Stimulated activated naive CD8-positive, alpha-beta T cell treated with anti-CD3 and anti-CD28 coated beads, Interleukin-15, amount 100 ng/mL, for 72 hours (primary cell): ENCODE results near the gene MAP7D3.
"Not testable (repeated sequence)": the region's sequence is repeated elsewhere in the genome, so short reads cannot be mapped to it uniquely, and the experiment has no call there.

ENCODE experiments used
- ATAC-seq: fragments of 150-1000 bp; cut with Tn5 transposase; 2 replicates; pipeline ENCODE4 v1.10.0; 2021; ENCODE audit warnings: mild to moderate bottlenecking, moderate library complexity
- DNase-seq, 2 donors: peaks; one replicate each; pipeline ENCODE4 v3.0.0; 2021 to 2022
- H3K27ac Mint-ChIP-seq, 2 donors: one replicate each; pipeline ENCODE4 v1.8.0; 2022; ENCODE audit warnings: mild to moderate bottlenecking in 2 of 2, mixed read lengths in 2 of 2, moderate library complexity in 2 of 2
- H3K27me3 Mint-ChIP-seq: one replicate; pipeline ENCODE4 v1.8.0; 2022; ENCODE audit warnings: mixed read lengths
- H3K4me1 Mint-ChIP-seq: one replicate; pipeline ENCODE4 v1.8.0; 2022; ENCODE audit warnings: mild to moderate bottlenecking, mixed read lengths
- H3K4me3 Mint-ChIP-seq, 2 donors: one replicate each; pipeline ENCODE4 v1.8.0; 2022; ENCODE audit warnings: mild to moderate bottlenecking in 2 of 2, mixed read lengths in 2 of 2, moderate library complexity in 1 of 2
- H3K9me3 Mint-ChIP-seq, 2 donors: one replicate each; pipeline ENCODE4 v1.8.0; 2022; ENCODE audit warnings: mixed read lengths in 2 of 2

The MAP7D3 gene

DNA sequence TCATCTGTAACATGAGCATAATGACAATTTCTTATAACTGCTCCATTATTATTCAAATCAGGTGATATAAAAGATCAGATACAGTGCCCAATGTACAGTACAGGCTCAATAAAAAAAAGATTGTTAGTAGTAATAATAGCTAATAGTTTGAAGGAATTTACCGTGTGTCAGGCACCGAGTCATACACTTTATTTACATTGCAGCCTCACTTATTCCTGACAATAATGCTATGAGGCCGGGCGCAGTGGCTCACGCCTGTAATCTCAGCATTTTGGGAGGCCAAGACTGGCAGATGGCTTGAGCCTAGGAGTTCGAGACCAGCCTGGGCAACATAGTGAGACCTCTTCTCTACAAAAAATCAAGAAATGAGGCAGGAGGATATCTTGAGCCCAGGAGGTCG lies 10.1 kb upstream of the MAP7D3 start:
- DNase-seq (no peak), ATAC-seq (no peak)
- H3K27ac Mint-ChIP-seq: no peak overlapping the region
- no peaks in the 10 kb centered on the region for H3K9me3 Mint-ChIP-seq
- peaks cover 14% of the 10 kb centered on the region for H3K4me1 Mint-ChIP-seq
- H3K27me3 Mint-ChIP-seq: no peaks in the 10 kb centered on the region
- no peak overlapping the region for H3K4me3 Mint-ChIP-seq

DNA sequence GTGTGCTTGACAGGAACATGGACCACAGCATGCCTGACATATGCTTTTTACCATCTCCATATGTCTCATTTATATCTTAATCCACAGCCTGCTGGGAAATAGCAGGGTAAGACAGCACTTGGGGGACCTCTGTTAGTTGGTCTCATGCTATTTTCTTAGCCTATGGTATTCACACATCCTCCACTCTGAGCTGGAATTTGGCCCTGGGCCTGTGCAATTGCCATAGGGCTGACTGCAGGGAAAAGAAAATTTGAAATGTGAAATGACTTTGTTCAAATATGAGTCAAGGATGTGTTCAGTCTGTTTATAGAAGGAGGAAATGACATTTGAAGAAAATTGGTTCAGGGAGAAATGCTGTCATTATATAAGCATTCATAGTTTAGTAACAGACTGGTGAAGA lies 9.6 kb upstream of the MAP7D3 start:
- Mint-ChIP-seq H3K27me3 (no peaks in the 10 kb centered on the region), H3K4me1 (peaks cover 14% of the 10 kb centered on the region), H3K4me3 (no peak overlapping the region), H3K27ac (no peak overlapping the region), H3K9me3 (no peaks in the 10 kb centered on the region)
- no peak for ATAC-seq
- no peak for DNase-seq

DNA sequence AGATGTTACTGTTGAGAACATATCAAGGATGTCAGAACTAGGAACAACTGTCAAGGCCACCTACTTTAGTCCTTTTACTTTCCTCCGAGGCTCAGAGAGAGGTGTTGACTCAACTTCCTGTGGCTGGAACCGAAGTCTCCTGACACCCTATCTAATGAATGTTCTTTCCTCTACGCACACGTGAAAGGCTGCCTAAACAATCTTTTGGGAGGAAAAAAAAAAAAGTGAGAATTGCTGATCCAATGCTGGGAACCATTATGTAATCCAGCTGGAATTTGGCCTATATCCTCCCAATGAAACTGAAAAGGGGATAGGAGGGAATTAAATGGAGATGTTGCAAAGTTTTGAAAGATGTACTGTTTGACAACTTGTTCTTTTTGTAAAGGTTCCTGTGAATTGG lies 8.3 kb upstream of the MAP7D3 start:
- H3K4me3 Mint-ChIP-seq: peak overlapping the region in 1 of 2 donors; percentile 64

DNA sequence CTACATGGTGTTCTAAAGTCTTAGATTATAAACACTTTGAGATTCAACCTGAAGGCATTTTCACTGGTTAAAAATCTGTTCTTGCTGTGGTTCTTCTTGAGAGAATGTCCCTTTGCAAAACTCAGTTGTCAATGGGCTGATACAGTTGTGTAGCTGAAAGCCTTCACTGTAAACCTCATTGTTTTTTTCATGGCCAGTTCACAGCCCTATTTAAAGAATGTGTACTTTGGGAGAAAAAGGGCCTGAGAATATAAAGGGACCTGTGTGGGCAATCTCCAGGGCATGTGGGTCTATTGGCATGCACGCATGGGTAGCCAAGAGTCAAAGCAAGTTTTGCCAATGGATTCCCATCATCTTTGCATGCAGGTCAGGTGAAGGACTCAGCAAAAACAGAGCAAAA lies 7.8 kb upstream of the MAP7D3 start:
- ATAC-seq: no peak
- Mint-ChIP-seq H3K4me3 (peak overlapping the region; percentile 15 to 50), H3K27ac (no peak overlapping the region)

More for the DNA sequence above, 8.3 kb upstream of the MAP7D3 start:
- ATAC-seq (peak; percentile 67), DNase-seq (peak in 1 of 2 donors; percentile 10)
- no peak overlapping the region for H3K27ac Mint-ChIP-seq
- peaks cover 14% of the 10 kb centered on the region for H3K4me1 Mint-ChIP-seq
- H3K27me3 Mint-ChIP-seq: no peaks in the 10 kb centered on the region
- H3K9me3 Mint-ChIP-seq: no peaks in the 10 kb centered on the region

DNA sequence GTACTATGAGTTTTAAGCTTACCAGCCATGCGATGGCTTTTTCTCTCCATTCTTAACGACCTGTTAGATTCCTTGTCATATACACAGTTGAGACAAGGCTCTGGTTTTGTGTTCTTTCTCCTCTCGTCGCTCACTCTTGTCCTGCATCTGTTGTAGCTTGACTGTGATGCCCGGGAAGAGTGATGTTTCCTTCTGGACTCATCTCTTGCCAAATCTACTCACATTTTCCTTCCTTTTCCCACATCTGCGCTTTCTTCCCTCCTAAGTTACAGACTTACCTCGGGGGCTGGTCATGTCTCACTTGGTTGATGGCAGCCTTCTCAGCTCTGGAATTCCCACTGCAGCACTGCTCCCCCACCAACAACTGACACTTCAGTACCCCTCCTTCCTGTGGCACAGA lies 4.8 kb upstream of the MAP7D3 start:
- ATAC-seq: no peak
- H3K27ac Mint-ChIP-seq: no peak overlapping the region
- no peak overlapping the region for H3K4me3 Mint-ChIP-seq
- H3K4me1 Mint-ChIP-seq: peaks cover 20% of the 10 kb centered on the region
- no peaks in the 10 kb centered on the region for H3K27me3 Mint-ChIP-seq
- H3K9me3 Mint-ChIP-seq: no peaks in the 10 kb centered on the region
- DNase-seq: no peak

More for the DNA sequence above, 7.8 kb upstream of the MAP7D3 start:
- no peak for DNase-seq
- Mint-ChIP-seq H3K9me3 (no peaks in the 10 kb centered on the region), H3K27me3 (no peaks in the 10 kb centered on the region), H3K4me1 (peaks cover 14% of the 10 kb centered on the region)

DNA sequence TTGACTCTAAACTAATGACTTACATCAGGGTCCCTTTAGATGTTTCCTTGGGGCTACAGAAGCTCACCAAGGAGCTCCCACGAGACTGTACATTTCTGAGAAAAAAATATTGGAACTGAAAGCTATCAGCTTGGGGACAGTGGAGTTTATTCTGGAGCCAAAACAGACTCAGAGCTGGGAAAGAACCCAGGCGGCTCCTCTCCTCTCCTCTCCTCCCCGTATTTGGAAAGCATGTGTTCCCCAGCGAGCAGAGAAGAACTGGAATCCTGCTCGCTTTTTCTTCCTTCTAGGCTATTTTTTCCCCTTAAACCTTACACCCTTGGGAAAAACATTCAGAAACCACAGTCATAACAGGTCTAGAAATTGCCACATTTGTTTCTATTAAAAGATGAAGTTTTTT lies 4.3 kb upstream of the MAP7D3 start:
- H3K4me3 Mint-ChIP-seq: no peak overlapping the region
- DNase-seq: no peak

DNA sequence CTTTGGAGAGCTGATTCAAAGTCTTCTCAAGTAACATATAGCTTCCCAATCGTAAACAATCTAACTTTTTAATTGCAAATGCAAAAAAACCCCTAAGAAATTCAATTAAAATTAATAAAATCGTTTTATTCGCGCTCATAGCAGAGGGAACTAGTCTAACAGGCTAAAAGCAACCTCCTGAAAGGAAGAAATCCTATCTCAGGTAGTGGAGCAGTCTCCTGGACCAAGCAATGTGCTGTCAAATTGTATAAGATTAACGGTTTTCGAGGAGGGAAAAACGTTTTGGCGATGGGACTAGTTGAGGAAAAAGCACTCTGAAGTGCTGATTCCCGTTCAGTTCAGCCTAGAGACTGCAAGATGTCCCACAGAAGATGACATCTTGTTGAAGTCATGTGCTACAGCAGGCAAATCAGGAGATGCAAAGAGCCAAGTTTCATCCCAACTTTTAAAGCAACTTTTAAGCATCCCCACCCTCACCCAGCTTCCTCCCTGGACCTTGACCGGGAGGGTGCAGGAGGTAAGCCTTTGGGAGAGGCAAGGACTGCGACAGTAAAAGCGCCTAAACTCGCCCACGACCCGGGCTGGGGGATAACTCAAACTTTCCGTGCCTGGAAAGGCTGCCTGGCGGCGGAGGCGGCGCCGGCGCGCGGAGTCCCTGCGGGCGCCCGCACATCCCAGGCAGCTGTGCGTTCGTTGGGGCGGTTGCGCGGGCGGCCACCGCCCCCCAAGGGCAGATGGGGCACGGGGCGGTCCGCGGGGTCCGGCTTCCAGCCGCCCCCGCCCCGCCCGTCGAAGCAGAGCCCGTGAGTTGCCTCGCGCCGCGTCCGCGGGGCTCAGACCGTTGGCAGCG lies 784 bp downstream of the MAP7D3 start:
- H3K4me3 Mint-ChIP-seq: peak overlapping the region; percentile 68 to 77
- no peaks in the 10 kb centered on the region for H3K27me3 Mint-ChIP-seq
- DNase-seq (peak; percentile 7 to 17), ATAC-seq (peak; percentile 65)
- H3K4me1 Mint-ChIP-seq: peaks cover 14% of the 10 kb centered on the region
- H3K27ac Mint-ChIP-seq: peak overlapping the region; percentile 42 to 46
- no peaks in the 10 kb centered on the region for H3K9me3 Mint-ChIP-seq

More for the DNA sequence above, 4.3 kb upstream of the MAP7D3 start:
- Mint-ChIP-seq H3K27me3 (no peaks in the 10 kb centered on the region), H3K27ac (no peak overlapping the region), H3K9me3 (no peaks in the 10 kb centered on the region), H3K4me1 (peaks cover 20% of the 10 kb centered on the region)
- no peak for ATAC-seq

DNA sequence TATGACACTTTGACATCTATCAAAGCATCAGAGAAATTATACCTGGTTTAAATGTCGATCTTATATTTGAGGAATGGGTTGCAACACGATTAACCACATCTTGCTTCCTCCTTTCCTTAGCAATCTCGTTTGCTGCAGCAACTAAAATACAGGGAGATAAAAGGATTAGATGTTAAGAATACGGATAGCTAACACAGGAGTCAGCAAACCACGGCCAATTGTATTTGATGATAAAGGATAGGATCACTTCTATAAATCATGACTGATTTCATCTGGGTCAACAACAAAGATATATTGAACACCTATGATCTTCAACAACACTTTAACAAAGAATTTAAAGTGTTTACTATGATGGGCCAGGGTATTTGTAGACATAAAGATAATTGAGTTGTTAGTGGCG lies 5.0 kb downstream of the MAP7D3 start:
- no peaks in the 10 kb centered on the region for H3K27me3 Mint-ChIP-seq
- DNase-seq (no peak), ATAC-seq (no peak)
- no peak overlapping the region for H3K4me3 Mint-ChIP-seq
- peaks cover 8% of the 10 kb centered on the region for H3K4me1 Mint-ChIP-seq
- no peak overlapping the region for H3K27ac Mint-ChIP-seq
- no peaks in the 10 kb centered on the region for H3K9me3 Mint-ChIP-seq

DNA sequence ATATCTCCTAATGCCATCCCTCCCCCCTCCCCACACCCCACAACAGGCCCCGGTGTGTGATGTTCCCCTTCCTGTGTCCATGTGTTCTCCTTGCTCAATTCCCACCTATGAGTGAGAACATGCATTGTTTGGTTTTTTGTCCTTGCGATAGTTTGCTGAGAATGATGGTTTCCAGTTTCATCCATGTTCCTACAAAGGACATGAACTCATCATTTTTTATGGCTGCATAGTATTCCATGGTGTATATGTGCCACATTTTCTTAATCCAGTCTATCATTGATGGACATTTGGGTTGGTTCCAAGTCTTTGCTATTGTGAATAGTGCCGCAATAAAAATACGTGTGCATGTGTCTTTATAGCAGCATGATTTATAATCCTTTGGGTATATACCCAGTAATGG lies 13.4 kb downstream of the MAP7D3 start:
- H3K4me3 Mint-ChIP-seq, H3K4me1 Mint-ChIP-seq, H3K9me3 Mint-ChIP-seq, H3K27ac Mint-ChIP-seq, ATAC-seq, H3K27me3 Mint-ChIP-seq, DNase-seq: not testable (repeated sequence)

DNA sequence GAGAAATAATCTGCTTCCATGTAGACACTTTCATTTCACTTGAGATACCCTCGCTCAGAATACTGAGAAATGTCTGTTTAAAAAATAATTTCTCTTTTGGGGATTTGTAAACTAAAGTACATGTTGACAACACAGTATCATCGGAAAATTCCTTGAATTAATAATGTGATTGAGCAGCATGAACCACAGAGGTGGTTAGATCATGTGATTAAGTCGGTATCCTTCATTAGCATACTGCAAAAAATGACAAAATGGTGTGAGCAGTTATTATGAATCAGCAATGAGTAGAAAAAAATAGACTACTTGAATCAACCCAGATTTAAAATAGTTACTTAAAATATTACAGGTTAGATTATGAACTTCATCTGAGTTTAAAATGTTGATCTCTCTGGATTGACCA lies 14.1 kb downstream of the MAP7D3 start:
- ATAC-seq: no peak
- Mint-ChIP-seq H3K9me3 (no peaks in the 10 kb centered on the region), H3K27me3 (no peaks in the 10 kb centered on the region), H3K4me3 (no peak overlapping the region), H3K27ac (no peak overlapping the region), H3K4me1 (no peaks in the 10 kb centered on the region)
- no peak for DNase-seq

DNA sequence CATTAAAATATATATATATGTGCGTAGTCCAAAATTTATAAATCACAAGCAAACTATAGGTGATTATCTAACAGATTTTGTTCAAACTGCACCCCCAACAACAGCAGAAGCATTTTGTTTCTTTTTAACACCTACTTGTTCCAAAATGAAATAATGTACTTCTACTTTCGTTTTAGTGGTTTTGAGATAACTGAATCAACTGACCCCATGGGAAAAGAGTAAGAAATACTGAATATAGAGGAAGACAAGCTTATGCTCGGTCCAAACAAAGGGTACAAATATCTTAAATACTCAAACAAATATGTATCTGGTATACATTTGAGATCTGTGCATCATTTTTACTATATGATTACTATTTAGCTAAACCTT lies 22.4 kb downstream of the MAP7D3 start:
- Mint-ChIP-seq H3K9me3 (no peaks in the 10 kb centered on the region), H3K27me3 (no peaks in the 10 kb centered on the region), H3K4me3 (no peak overlapping the region), H3K27ac (no peak overlapping the region), H3K4me1 (peaks cover 20% of the 10 kb centered on the region)
- DNase-seq (no peak), ATAC-seq (no peak)

DNA sequence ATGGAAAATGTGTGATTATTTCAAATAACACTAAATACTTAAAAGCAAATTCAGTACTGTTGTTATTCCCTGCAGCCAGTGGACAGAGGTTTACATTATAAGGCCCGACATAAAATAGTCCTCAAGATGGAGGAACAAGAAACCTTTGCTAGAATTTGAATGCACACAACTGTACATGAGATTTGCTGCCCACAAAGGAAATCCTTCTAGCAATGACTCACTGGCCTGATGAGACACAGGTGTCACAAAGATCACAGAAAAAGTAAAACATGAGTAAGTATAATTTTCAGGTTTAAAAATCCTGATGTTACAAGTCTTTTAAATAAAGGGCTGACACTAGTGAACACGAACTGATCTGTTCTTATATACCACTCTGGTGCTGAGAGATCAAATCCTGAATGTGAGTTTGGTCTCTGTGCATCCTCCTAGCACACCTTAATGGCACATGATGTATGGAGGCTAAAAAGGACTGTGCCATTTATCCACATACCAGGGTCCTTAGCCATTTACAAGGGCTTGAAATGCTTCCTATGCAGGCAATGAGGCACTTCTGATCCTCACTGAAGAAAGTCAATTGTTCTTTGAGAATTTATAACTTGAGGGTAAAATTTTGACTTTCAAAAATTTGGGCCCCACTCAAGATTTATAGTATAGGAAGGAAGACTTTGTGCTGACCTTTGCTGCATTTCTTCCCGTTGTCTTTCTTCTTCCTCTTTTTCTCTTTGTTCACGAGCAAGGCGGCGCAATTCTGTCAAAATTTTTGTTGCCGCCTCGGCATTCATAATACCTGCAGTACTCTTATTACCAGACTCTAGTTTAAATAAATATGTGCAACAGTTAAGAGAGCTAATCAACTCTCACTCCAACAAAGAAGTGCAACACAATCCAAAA lies 23.0 kb downstream of the MAP7D3 start:
- peak; percentile 84 for ATAC-seq
- H3K27ac Mint-ChIP-seq: peak overlapping the region; percentile 72 to 91
- no peaks in the 10 kb centered on the region for H3K27me3 Mint-ChIP-seq
- peaks cover 20% of the 10 kb centered on the region for H3K4me1 Mint-ChIP-seq
- no peak for DNase-seq
- no peaks in the 10 kb centered on the region for H3K9me3 Mint-ChIP-seq
- peak overlapping the region in 1 of 2 donors; percentile 22 for H3K4me3 Mint-ChIP-seq

DNA sequence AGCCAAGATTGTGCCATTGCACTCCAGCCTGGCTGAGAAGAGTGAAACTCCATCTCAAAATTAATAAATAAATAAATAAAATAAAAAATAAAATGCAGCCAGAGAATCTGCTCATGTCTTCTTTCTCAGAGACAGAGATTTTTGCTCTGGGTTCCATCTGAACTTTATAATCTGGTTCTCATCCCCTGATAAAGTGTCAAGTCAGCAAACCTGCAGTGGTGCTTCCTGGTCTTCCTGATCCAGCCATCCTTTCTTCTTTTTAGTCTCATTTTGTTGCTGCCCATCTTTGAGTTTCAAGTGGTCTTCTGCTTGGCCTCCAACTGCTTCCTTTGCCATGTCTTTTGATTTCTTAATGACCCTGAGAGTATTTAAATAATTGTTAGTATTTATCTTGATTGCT lies 24.1 kb downstream of the MAP7D3 start:
- Mint-ChIP-seq H3K4me1 (peaks cover 20% of the 10 kb centered on the region), H3K9me3 (no peaks in the 10 kb centered on the region), H3K27me3 (no peaks in the 10 kb centered on the region), H3K4me3 (no peak overlapping the region), H3K27ac (no peak overlapping the region)
- DNase-seq (no peak), ATAC-seq (no peak)

DNA sequence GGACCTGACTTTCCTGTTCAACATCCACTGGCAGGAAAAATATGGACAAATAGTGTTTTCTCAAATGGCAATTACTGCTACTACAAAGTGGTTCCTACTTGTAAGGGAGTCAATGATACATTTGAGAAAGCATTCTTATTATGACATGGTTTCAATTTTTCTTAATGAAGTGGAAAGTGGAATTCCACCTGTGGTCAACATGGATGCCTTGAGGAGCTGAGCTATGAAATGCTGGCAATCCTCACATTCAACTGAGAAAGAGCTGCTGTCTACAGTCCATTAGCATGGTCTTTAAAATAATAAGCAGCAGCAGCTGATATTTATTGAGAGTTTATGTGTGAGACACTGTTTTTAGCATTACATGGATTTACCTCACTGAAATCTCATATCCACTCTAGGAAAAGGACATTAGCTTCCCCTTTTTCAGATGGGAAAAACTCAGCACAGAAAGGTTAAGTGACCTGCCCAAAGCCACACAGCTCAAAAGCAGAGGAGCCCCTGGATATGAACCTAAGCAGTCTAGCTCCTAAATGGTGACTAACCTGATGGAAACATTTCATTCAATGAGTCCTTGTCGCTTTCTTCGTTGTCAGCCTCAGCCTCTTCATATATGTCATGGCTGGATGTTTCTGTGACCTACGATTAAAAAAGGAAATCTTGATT lies 29.2 kb downstream of the MAP7D3 start:
- no peaks in the 10 kb centered on the region for H3K27me3 Mint-ChIP-seq
- no peak overlapping the region for H3K4me3 Mint-ChIP-seq
- DNase-seq (no peak), ATAC-seq (no peak)
- H3K9me3 Mint-ChIP-seq: no peaks in the 10 kb centered on the region
- H3K4me1 Mint-ChIP-seq: no peaks in the 10 kb centered on the region
- H3K27ac Mint-ChIP-seq: peak overlapping the region in 1 of 2 donors; percentile 92

DNA sequence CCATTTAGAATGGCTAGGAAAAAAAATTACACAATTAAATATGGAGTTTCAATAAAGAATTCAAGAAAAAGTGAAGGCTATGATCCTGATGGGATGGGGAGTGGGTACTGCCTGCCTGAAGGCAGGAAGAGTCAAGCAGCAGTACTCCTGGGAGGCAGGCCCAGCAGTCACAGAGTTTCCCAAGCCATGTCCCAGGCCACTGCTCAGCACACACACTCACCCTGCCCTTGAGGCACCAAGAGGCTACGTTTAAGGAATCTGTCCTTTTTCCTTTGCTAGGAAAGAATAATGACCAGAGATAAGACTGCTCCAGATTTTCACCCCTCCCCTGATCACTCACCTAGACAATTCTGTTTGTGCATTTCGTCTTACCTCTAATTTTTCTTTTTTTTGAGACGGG lies 30.2 kb downstream of the MAP7D3 start:
- Mint-ChIP-seq H3K27me3 (no peaks in the 10 kb centered on the region), H3K27ac (no peak overlapping the region), H3K4me1 (no peaks in the 10 kb centered on the region), H3K9me3 (no peaks in the 10 kb centered on the region), H3K4me3 (no peak overlapping the region)
- ATAC-seq (no peak), DNase-seq (no peak)

DNA sequence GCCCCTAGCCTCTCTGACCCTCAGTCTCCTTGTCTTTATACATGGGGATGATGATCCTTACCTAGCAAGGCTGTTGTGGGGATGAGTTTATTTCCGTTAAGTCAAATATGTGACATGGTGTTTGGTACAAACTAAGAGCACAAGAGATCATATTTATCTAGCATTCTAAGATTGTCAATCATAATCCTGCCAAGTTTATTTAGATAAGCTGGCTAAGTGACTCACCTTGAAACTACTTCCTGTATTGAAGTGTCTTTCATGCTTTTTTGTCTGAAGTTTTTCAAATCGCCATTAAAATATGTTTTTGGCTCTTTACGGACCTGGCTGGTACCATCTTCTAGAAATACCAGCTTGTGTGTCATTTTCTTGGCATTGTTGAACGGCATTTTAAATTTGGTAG lies 30.7 kb downstream of the MAP7D3 start:
- H3K9me3 Mint-ChIP-seq: no peaks in the 10 kb centered on the region

More for the DNA sequence above, 30.7 kb downstream of the MAP7D3 start:
- DNase-seq (no peak), ATAC-seq (no peak)
- no peaks in the 10 kb centered on the region for H3K4me1 Mint-ChIP-seq
- no peaks in the 10 kb centered on the region for H3K27me3 Mint-ChIP-seq
- H3K4me3 Mint-ChIP-seq: no peak overlapping the region
- H3K27ac Mint-ChIP-seq: no peak overlapping the region
